ENCODE results near the gene ZNF337.

GRCh38 chr20:25720285-25720684 is 23.6 kb upstream of the ZNF337 start:
- TF ChIP-seq EZH2 (IDR thresholded peaks at IDR 0.05; ENCODE audit: borderline replicate concordance, insufficient read depth, low read length, poor library complexity, severe bottlenecking), result no peak
- no peak for TF ChIP-seq CTCF (IDR thresholded peaks at IDR 0.05; ENCODE audit: poor library complexity, severe bottlenecking)
- no peak for TF ChIP-seq MXI1 (conservative IDR thresholded peaks at IDR 0.05; ENCODE audit: poor library complexity, severe bottlenecking)
- no peak for TF ChIP-seq POLR2AphosphoS5 (IDR thresholded peaks at IDR 0.05)
- no peak for TF ChIP-seq SMC3 (conservative IDR thresholded peaks at IDR 0.05; ENCODE audit: poor library complexity)
